K562 (cell line): Measurements from ENCODE around the gene CPA2. TPM values are rescaled to one million over a fixed set of nuclear protein-coding genes. Genes with fewer than 3 reads are reported as not detected.
"Not testable (repeated sequence)": the region's sequence is repeated elsewhere in the genome, so short reads cannot be mapped to it uniquely, and the experiment has no call there.

Experiments used
- ATAC-seq: fragments of 200-7000 bp; cut with Tn5 transposase; 3 replicates; pipeline ENCODE4 v1.9.1; 2020; ENCODE audit warnings: moderate library complexity
- BruUV-seq: library from RNA; stranded (reverse); fragments of 400-500 nt; replicated peaks from 2 replicates; lab custom pipeline; 2021; lab: Mats Ljungman, UMichigan
- CTCF ChIA-PET: fragments of 300-600 bp; formaldehyde crosslinking; extraction: SDS; loops from one replicate; lab custom pipeline; 2021; ENCODE audit warnings: low intra/inter-chr PET ratio; lab: Yijun Ruan, JAX
- POLR2A ChIA-PET: fragments of 300-600, 350-650 bp; sonication (Branson Sonifier 250); formaldehyde crosslinking; extraction: SDS; loops from one replicate; lab custom pipeline; 2021; ENCODE audit warnings: antibody characterized with exemption, inconsistent platforms; lab: Yijun Ruan, JAX
- DNase-seq, 4 experiments: peaks; one replicate each; pipeline versions ENCODE4 v3.0.0 to v3.0.0-alpha.2; 2011 to 2018; ENCODE audit warnings: low spot score in 3 of 4, mixed read lengths in 3 of 4; ENCODE audit errors: extremely low read depth in 1 of 4
- FAIRE-seq: peaks from 2 replicates; lab custom pipeline; 2011; peaks lifted over from hg19 to GRCh38; lab: Jason Lieb, UNC
- H2AFZ ChIP-seq: 2 replicates; pipeline ENCODE4 v1.6.0; 2011; ENCODE audit warnings: low read depth, low read length, control low read depth, inconsistent platforms
- H3K27ac ChIP-seq: fragments of 200-600 bp; 3 replicates; pipeline ENCODE4 v1.8.0; 2011; ENCODE audit warnings: low read depth, mild to moderate bottlenecking, control low read depth, inconsistent platforms, low read length, moderate library complexity, mixed read lengths; ENCODE audit errors: extremely low read depth
- H3K27me3 ChIP-seq, 2 experiments: fragments of 300-600 bp in 1 of 2; 2 replicates in 1 of 2; 3 replicates in 1 of 2; pipeline versions ENCODE4 v1.6.0 to v1.8.0; 2011; ENCODE audit warnings: inconsistent platforms in 2 of 2, low read length in 2 of 2, mild to moderate bottlenecking in 1 of 2, mixed read lengths in 1 of 2, moderate library complexity in 1 of 2; ENCODE audit not compliant: control insufficient read depth in 2 of 2, insufficient read depth in 2 of 2
- H3K36me3 ChIP-seq: fragments of 300-600 bp; 3 replicates; pipeline ENCODE4 v1.8.0; 2011; ENCODE audit warnings: mild to moderate bottlenecking, low read length, inconsistent platforms; ENCODE audit not compliant: control insufficient read depth, insufficient read depth
- H3K4me1 ChIP-seq, 2 experiments: fragments of 200-600 bp in 1 of 2; replicated peaks in 1 of 2; 2 replicates in 1 of 2; 3 replicates in 1 of 2; pipeline versions ENCODE4 v1.5.1 to v1.8.0; 2011; ENCODE audit warnings: inconsistent platforms in 2 of 2, low read length in 2 of 2, mild to moderate bottlenecking in 1 of 2, mixed read lengths in 1 of 2, moderate library complexity in 1 of 2; ENCODE audit not compliant: control insufficient read depth in 2 of 2, insufficient read depth in 2 of 2
- H3K4me2 ChIP-seq: 2 replicates; pipeline ENCODE4 v1.6.1; 2011; ENCODE audit warnings: low read length, control low read depth, inconsistent platforms, mixed read lengths; ENCODE audit not compliant: insufficient read depth
- H3K4me3 ChIP-seq: fragments of 200-600 bp; sonication (generic), shearing (Covaris generic); 2 replicates; pipeline ENCODE4 v1.5.1; 2016; ENCODE audit warnings: control low read depth, inconsistent platforms
- H3K79me2 ChIP-seq: fragments of 200-600 bp; 3 replicates; pipeline ENCODE4 v1.8.0; 2011; ENCODE audit warnings: low read length, inconsistent platforms; ENCODE audit not compliant: control insufficient read depth, insufficient read depth
- H3K9ac ChIP-seq, 2 experiments: 2 replicates each; pipeline versions ENCODE4 v1.6.0 to v1.6.1; 2011; ENCODE audit warnings: low read depth in 2 of 2, low read length in 2 of 2, control low read depth in 1 of 2, inconsistent platforms in 1 of 2, mild to moderate bottlenecking in 1 of 2, mixed read lengths in 1 of 2; ENCODE audit not compliant: insufficient read depth in 1 of 2
- H3K9me1 ChIP-seq: one replicate; pipeline ENCODE4 v1.6.0; 2011; ENCODE audit warnings: inconsistent platforms, mild to moderate bottlenecking, low read length, moderate library complexity; ENCODE audit not compliant: control insufficient read depth, insufficient read depth
- H3K9me3 ChIP-seq: replicated peaks from 2 replicates; pipeline ENCODE4 v1.5.1; 2011; ENCODE audit warnings: low read depth, low read length, inconsistent platforms; ENCODE audit not compliant: control insufficient read depth, insufficient read depth
- H4K20me1 ChIP-seq: replicated peaks from 2 replicates; pipeline ENCODE4 v1.6.1; 2011; ENCODE audit warnings: low read length, inconsistent platforms, mixed read lengths; ENCODE audit not compliant: control insufficient read depth, insufficient read depth
- ARID1B ChIP-seq: fragments of 450-650 bp; IDR thresholded peaks from 2 replicates; pipeline ENCODE4 v1.6.1; 2016; ENCODE audit warnings: antibody characterized with exemption, mild to moderate bottlenecking, inconsistent platforms
- C11orf30 ChIP-seq: fragments of 450-650 bp; IDR thresholded peaks from 2 replicates; pipeline ENCODE4 v1.6.1; 2016; ENCODE audit warnings: low read depth, mild to moderate bottlenecking
- CBFA2T2 ChIP-seq: fragments of 450-650 bp; conservative IDR thresholded peaks from 2 replicates; pipeline ENCODE4 v1.6.1; 2017; ENCODE audit warnings: mild to moderate bottlenecking
- CBFA2T3 ChIP-seq: fragments of 450-650 bp; IDR thresholded peaks from 2 replicates; pipeline ENCODE4 v1.6.1; 2017
- DACH1 ChIP-seq: fragments of 450-650 bp; IDR thresholded peaks from 2 replicates; pipeline ENCODE4 v1.6.1; 2018; ENCODE audit not compliant: partially characterized antibody
- DPF2 ChIP-seq: fragments of 450-650 bp; IDR thresholded peaks from 2 replicates; pipeline ENCODE4 v1.6.1; 2016
- FOSL1 ChIP-seq: fragments of 200-800 bp; sonication (Bioruptor generic); conservative IDR thresholded peaks from 2 replicates; pipeline ENCODE4 v1.6.1; 2016; ENCODE audit warnings: missing genetic modification characterization, missing compliant biosample characterization
- GATAD2A ChIP-seq: fragments of 450-650 bp; IDR thresholded peaks from 2 replicates; pipeline ENCODE4 v1.6.1; 2017
- HDAC3 ChIP-seq: fragments of 450-650 bp; IDR thresholded peaks from 2 replicates; pipeline ENCODE4 v1.6.1; 2018; ENCODE audit warnings: borderline replicate concordance, mild to moderate bottlenecking, moderate library complexity; ENCODE audit not compliant: partially characterized antibody
- HMBOX1 ChIP-seq: sonication (generic); IDR thresholded peaks from 2 replicates; pipeline ENCODE4 v1.6.1; 2016
- IRF9 ChIP-seq: fragments of 450-650 bp; IDR thresholded peaks from 2 replicates; pipeline ENCODE4 v1.6.1; 2016; ENCODE audit warnings: missing biosample characterization, missing genetic modification characterization
- MXI1 ChIP-seq: IDR thresholded peaks from 2 replicates; pipeline ENCODE4 v1.6.1; 2011; ENCODE audit warnings: low read depth, mild to moderate bottlenecking, improper control_type of control experiment, low read length
- NBN ChIP-seq: fragments of 450-650 bp; IDR thresholded peaks from 2 replicates; pipeline ENCODE4 v1.6.1; 2016; ENCODE audit warnings: low read depth, mild to moderate bottlenecking
- TFAP4 ChIP-seq: sonication (generic); formaldehyde crosslinking; IDR thresholded peaks from 2 replicates; pipeline ENCODE4 v1.8.0; 2022; ENCODE audit warnings: missing genetic modification reagents, mild to moderate bottlenecking, moderate library complexity, borderline replicate concordance
- TFE3 ChIP-seq: fragments of 450-650 bp; formaldehyde crosslinking; IDR thresholded peaks from 2 replicates; pipeline ENCODE4 v1.4.0; 2020; ENCODE audit warnings: mild to moderate bottlenecking, mixed read lengths
- USF1 ChIP-seq: sonication (generic); formaldehyde crosslinking; IDR thresholded peaks from 2 replicates; pipeline ENCODE4 v1.9.0; 2022; ENCODE audit warnings: mild to moderate bottlenecking, missing genetic modification reagents
- ZNF316 ChIP-seq: fragments of 450-650 bp; IDR thresholded peaks from 2 replicates; pipeline ENCODE4 v1.6.1; 2016
- ZNF584 ChIP-seq: fragments of 200-800 bp; sonication (Bioruptor generic); IDR thresholded peaks from 2 replicates; pipeline ENCODE4 v1.6.1; 2016; ENCODE audit warnings: low read depth, mild to moderate bottlenecking, missing genetic modification characterization, missing compliant biosample characterization
- WGBS: fragments of 100-300 bp; shearing (Covaris generic); methylation state at CpG from one replicate; pipeline ENCODE4 v1.1.6; 2016; ENCODE audit warnings: low coverage, mixed read lengths; ENCODE audit not compliant: insufficient coverage; ENCODE audit errors: missing lambda C conversion rate; 5-methylcytosine and 5-hydroxymethylcytosine counted together
- in situ Hi-C: fragments of 300-500 bp; cut with MboI; formaldehyde crosslinking; loops from 4 replicates; pipeline ENCODE4 v1.15.0; 2018; ENCODE audit warnings: inconsistent platforms, mixed read lengths
- intact Hi-C: fragments of 100-400 bp; cut with micrococcal nuclease; formaldehyde crosslinking; loops from 2 replicates; pipeline ENCODE4 v1.14.2; 2022
- polyA plus RNA-seq, 8 experiments: library from polyadenylated mRNA; depleted of rRNA in 4 of 8; stranded (reverse) in 5 of 8; unstranded in 3 of 8; fragments of >200 nt; fragmentation: Nextera tagmentation in 2 of 8; fragmentation: Illumina TruSeq in 1 of 8; extraction: Ambion mirVana in 2 of 8; extraction: Trizol in 1 of 8; gene quantifications; 2 replicates each; pipeline versions ENCODE4 v1.2.1 to v1.2.3, GENCODE V29; 2011 to 2014; ENCODE audit warnings: inconsistent platforms in 1 of 8, missing spikeins in 1 of 8
- total RNA-seq, 7 experiments: library from RNA; depleted of rRNA in 6 of 7; stranded (reverse); fragments of >200 nt in 6 of 7; fragmentation: Illumina TruSeq in 2 of 7; extraction: Trizol in 2 of 7; gene quantifications; 2 replicates each; pipeline versions ENCODE4 v1.2.1 to v1.2.3, GENCODE V29; 2011 to 2021; ENCODE audit warnings: low replicate concordance in 1 of 7

CPA2 gene
- total and polyA plus RNA-seq, 9 of the 15 experiments (the other 6 are each of a cell fraction or from before 2014, with no cell fraction given), result 0.04 to 0.84 (median 0.09) TPM; not detected in 4

- TF ChIP-seq ZNF584 (no peak), IRF9 (no peak), USF1 (peak; percentile 56; the same call in 1 of the 2 replicates), MXI1 (no peak), TFE3 (CRISPR knock-in tag) (peak; percentile 93), NBN (0 out of 2 replicates have a peak, but pooled peaks have one; percentile 34), CBFA2T2 (0 out of 2 replicates have a peak, but pooled peaks have one; percentile 15)
Observed at GRCh38 chr7:130224210-130224609, 42.5 kb upstream of the CPA2 start (continued).

GRCh38 chr7:130224923-130225322 is 41.7 kb upstream of the CPA2 start:
- BruUV-seq, in situ Hi-C loops, intact Hi-C loops, H3K36me3 ChIP-seq, H3K9me3 ChIP-seq, H3K9me1 ChIP-seq, DNase-seq, H3K4me3 ChIP-seq, H3K27me3 ChIP-seq, CTCF ChIA-PET, H3K79me2 ChIP-seq, H3K9ac ChIP-seq, H4K20me1 ChIP-seq, H3K27ac ChIP-seq, H3K4me2 ChIP-seq: not testable (repeated sequence)
- peak; percentile 23 for ATAC-seq
- 36% methylated on average over 3 of the region's 3 CpGs for WGBS
- POLR2A ChIA-PET, result interaction anchor here (1.5 kb wide), 1 partner anchor 19 kb away, joined by 4 read pairs; the partner anchor contains the start of gene TMEM209
- Histone ChIP-seq H3K4me1 (peaks cover 7 to 11% of the 10 kb centered on the region in 2 experiments), H2AFZ (peak overlapping the region; percentile 32)
- TF ChIP-seq DPF2, result peak; percentile 62
- TF ChIP-seq FOSL1 (tag), result peak; percentile 57
- TF ChIP-seq GATAD2A, result 0 out of 2 replicates have a peak, but pooled peaks have one; percentile 27
- TF ChIP-seq HDAC3, result peak; percentile 24
- peak; percentile 30; the same call in 1 of the 2 replicates for TF ChIP-seq C11orf30
- peak; percentile 52; the same call in 1 of the 2 replicates for TF ChIP-seq ZNF316
- peak; percentile 67 for TF ChIP-seq ARID1B
- TF ChIP-seq TFAP4, result peak; percentile 53
- TF ChIP-seq DACH1, result peak; percentile 49
- TF ChIP-seq HMBOX1, result 0 out of 2 replicates have a peak, but pooled peaks have one; percentile 40
- TF ChIP-seq CBFA2T3, result peak; percentile 25; the same call in 1 of the 2 replicates
- FAIRE-seq, result peak; percentile 6
